DOHH2 (cell line): Measurements from ENCODE around the gene HERC2.

Experiments used
- H3F3A ChIP-seq: fragments of 200-600 bp; sonication (generic), shearing (Covaris generic); 2 replicates; pipeline ENCODE4 v1.6.0; 2016; ENCODE audit warnings: antibody characterized with exemption, mild to moderate bottlenecking; ENCODE audit not compliant: control insufficient read depth, insufficient read depth
- H3K27ac ChIP-seq: fragments of 200-600 bp; sonication (generic); 2 replicates; pipeline ENCODE4 v1.5.1; 2014; ENCODE audit warnings: low read depth, mild to moderate bottlenecking, low read length, moderate library complexity
- H3K27me3 ChIP-seq: fragments of 200-600 bp; sonication (generic); 2 replicates; pipeline ENCODE4 v1.6.1; 2014; ENCODE audit warnings: mild to moderate bottlenecking, low read length, mixed read lengths; ENCODE audit not compliant: control insufficient read depth
- H3K36me3 ChIP-seq: fragments of 200-600 bp; sonication (generic); 2 replicates; pipeline ENCODE4 v1.6.1; 2014; ENCODE audit warnings: mild to moderate bottlenecking, low read length, moderate library complexity, mixed read lengths; ENCODE audit not compliant: control insufficient read depth
- H3K4me1 ChIP-seq: fragments of 200-600 bp; sonication (generic); 2 replicates; pipeline ENCODE4 v1.6.1; 2014; ENCODE audit warnings: mild to moderate bottlenecking, low read length, mixed read lengths; ENCODE audit not compliant: control insufficient read depth
- H3K4me2 ChIP-seq: fragments of 200-600 bp; sonication (generic); 2 replicates; pipeline ENCODE4 v1.6.0; 2014; ENCODE audit warnings: mild to moderate bottlenecking, low read length, moderate library complexity
- H3K4me3 ChIP-seq: fragments of 200-600 bp; sonication (generic); 2 replicates; pipeline ENCODE4 v1.5.1; 2014; ENCODE audit warnings: mild to moderate bottlenecking, low read length, mixed read lengths
- H3K79me2 ChIP-seq: fragments of 200-600 bp; sonication (generic); 2 replicates; pipeline ENCODE4 v1.6.1; 2014; ENCODE audit warnings: mild to moderate bottlenecking, low read length, mixed read lengths; ENCODE audit not compliant: control insufficient read depth
- H3K9me2 ChIP-seq: fragments of 200-600 bp; sonication (generic); replicated peaks from 2 replicates; pipeline ENCODE4 v1.6.1; 2014; ENCODE audit warnings: mild to moderate bottlenecking, low read length, mixed read lengths; ENCODE audit not compliant: control insufficient read depth
- H3K9me3 ChIP-seq: fragments of 200-600 bp; sonication (generic); 2 replicates; pipeline ENCODE4 v1.6.1; 2014; ENCODE audit warnings: antibody characterized with exemption, low read length, mixed read lengths; ENCODE audit not compliant: control insufficient read depth, insufficient read depth
- H4K20me1 ChIP-seq: fragments of 200-600 bp; sonication (generic); 2 replicates; pipeline ENCODE4 v1.6.0; 2014; ENCODE audit warnings: low read depth, mild to moderate bottlenecking, antibody characterized with exemption, low read length, moderate library complexity; ENCODE audit not compliant: control insufficient read depth, insufficient read depth
- EZH2phosphoT487 ChIP-seq: fragments of 200-600 bp; sonication (generic); IDR thresholded peaks from 2 replicates; pipeline ENCODE4 v1.6.1; 2017; ENCODE audit warnings: borderline replicate concordance, mild to moderate bottlenecking, antibody characterized with exemption, low read length, moderate library complexity, mixed read lengths
- TF ChIP-seq, protein P1 (sequence below): fragments of 200-600 bp; sonication (generic); IDR thresholded peaks from one replicate; pipeline ENCODE4 v1.5.1; 2014; ENCODE audit warnings: antibody characterized with exemption, mild to moderate bottlenecking, low read depth, low read length; ENCODE audit not compliant: poor library complexity, severe bottlenecking

The HERC2 gene

DNA sequence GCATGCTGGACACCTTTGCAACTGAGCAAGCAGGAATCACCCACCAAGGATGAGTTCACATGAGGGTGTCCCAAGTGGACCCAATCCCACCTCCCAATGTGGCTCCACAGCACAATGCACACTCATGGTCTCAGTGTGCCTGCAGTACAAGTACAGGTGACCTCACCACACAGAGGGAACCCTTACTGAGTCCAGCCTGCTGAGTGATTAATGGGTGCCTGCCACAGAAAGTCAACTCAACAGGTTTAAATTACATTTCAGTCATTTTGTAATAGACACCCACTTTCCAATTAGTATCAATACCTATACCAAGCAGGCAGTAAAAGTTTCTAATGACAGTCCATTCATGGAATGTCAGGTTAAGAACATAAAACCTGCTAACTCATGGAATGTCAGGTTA lies 59.5 kb downstream of the HERC2 start:
- no peaks in the 10 kb centered on the region for H3K27me3 ChIP-seq
- H3K27ac ChIP-seq = no peak overlapping the region
- no peak overlapping the region for H3K4me3 ChIP-seq
- H3K36me3 ChIP-seq = peaks cover 66% of the 10 kb centered on the region
- peaks cover 24% of the 10 kb centered on the region for H3K79me2 ChIP-seq
- no peaks in the 10 kb centered on the region for H3K9me3 ChIP-seq
- H3K9me2 ChIP-seq = no peaks in the 10 kb centered on the region
- H4K20me1 ChIP-seq = no peaks in the 10 kb centered on the region
- H3F3A ChIP-seq = no peaks in the 10 kb centered on the region
- H3K4me2 ChIP-seq = no peak overlapping the region
- no peaks in the 10 kb centered on the region for H3K4me1 ChIP-seq
- no peak for TF ChIP-seq EZH2phosphoT487

DNA sequence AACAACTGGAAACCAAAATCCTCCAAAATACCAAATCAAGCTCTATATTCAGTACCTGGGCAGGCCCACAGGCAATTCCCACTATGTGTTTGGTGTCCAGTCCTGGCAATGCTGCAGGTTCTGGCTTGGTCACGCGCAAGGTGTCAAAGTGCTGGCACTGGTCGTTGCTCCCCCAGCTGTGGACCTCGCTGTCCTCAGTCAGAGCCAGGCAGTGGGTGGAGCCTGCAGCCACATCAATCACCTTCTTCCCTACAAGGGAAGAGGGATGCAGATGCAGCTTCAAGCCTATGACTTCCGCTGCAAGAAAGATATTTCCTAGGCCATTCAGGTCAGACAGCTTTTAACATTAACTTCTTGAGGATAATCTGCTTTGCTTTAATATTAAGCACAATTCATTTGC lies 61.3 kb downstream of the HERC2 start:
- Histone ChIP-seq H3K9me3 (no peaks in the 10 kb centered on the region), H3K9me2 (no peaks in the 10 kb centered on the region), H3F3A (no peaks in the 10 kb centered on the region), H3K4me2 (no peak overlapping the region), H3K79me2 (peaks cover 28% of the 10 kb centered on the region), H3K36me3 (peaks cover 56% of the 10 kb centered on the region), H3K27me3 (no peaks in the 10 kb centered on the region), H3K4me1 (no peaks in the 10 kb centered on the region), H3K4me3 (no peak overlapping the region), H4K20me1 (no peaks in the 10 kb centered on the region), H3K27ac (no peak overlapping the region)
- TF ChIP-seq EZH2phosphoT487 = no peak
- TF ChIP-seq, protein P1, sequence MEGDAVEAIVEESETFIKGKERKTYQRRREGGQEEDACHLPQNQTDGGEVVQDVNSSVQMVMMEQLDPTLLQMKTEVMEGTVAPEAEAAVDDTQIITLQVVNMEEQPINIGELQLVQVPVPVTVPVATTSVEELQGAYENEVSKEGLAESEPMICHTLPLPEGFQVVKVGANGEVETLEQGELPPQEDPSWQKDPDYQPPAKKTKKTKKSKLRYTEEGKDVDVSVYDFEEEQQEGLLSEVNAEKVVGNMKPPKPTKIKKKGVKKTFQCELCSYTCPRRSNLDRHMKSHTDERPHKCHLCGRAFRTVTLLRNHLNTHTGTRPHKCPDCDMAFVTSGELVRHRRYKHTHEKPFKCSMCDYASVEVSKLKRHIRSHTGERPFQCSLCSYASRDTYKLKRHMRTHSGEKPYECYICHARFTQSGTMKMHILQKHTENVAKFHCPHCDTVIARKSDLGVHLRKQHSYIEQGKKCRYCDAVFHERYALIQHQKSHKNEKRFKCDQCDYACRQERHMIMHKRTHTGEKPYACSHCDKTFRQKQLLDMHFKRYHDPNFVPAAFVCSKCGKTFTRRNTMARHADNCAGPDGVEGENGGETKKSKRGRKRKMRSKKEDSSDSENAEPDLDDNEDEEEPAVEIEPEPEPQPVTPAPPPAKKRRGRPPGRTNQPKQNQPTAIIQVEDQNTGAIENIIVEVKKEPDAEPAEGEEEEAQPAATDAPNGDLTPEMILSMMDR = no peak

DNA sequence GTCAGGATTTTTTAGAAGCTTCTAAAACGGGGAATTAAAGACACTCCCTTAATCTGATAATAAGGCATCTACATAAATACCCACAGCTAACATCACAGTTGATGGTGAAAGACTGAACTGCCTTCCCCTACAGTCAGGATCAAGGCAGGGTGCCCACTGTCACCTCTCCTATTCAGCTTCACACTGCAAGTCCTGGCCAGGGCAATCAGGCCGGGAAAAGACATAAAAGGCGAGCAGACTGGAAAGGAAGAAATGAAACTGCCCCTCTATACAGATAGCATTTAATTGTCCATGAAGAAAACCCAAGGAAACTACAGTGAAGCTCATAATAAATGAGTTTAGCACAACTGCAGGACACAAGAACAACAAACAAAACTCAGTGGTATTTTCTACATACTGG lies 61.7 kb downstream of the HERC2 start:
- no peaks in the 10 kb centered on the region for H3K27me3 ChIP-seq
- peaks cover 28% of the 10 kb centered on the region for H3K79me2 ChIP-seq

DNA sequence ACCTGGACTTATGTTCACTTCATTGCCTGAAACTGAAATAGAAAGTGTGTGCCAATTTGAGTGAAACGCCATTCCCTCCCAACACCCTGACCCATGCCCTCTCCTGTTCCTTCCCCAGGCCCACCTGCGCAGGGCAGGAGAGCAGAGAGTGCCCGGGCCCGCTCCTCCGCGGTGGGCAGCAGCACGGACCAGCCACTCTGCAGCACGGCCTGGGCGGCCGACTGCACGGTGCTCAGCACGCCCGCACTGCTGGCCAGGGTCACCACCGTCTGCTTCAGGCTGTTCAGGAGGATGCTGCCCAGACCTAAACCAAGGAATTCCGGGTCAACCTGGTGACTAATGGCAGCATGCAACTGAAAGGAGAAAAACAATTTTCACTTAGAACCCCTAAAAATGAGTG lies 66.0 kb downstream of the HERC2 start:
- TF ChIP-seq EZH2phosphoT487 = no peak
- TF ChIP-seq, protein P1 = no peak
- Histone ChIP-seq H3K9me2 (no peaks in the 10 kb centered on the region), H4K20me1 (no peaks in the 10 kb centered on the region), H3K27me3 (no peaks in the 10 kb centered on the region), H3K4me2 (no peak overlapping the region), H3K27ac (no peak overlapping the region), H3K36me3 (peaks cover 52% of the 10 kb centered on the region), H3K9me3 (no peaks in the 10 kb centered on the region), H3K4me3 (no peak overlapping the region), H3F3A (no peaks in the 10 kb centered on the region), H3K79me2 (peaks cover 16% of the 10 kb centered on the region), H3K4me1 (no peaks in the 10 kb centered on the region)

More for the DNA sequence above, 61.7 kb downstream of the HERC2 start:
- Histone ChIP-seq H3F3A (no peaks in the 10 kb centered on the region), H3K9me3 (no peaks in the 10 kb centered on the region), H3K27ac (no peak overlapping the region), H3K9me2 (no peaks in the 10 kb centered on the region), H3K36me3 (peaks cover 55% of the 10 kb centered on the region), H3K4me1 (no peaks in the 10 kb centered on the region), H3K4me2 (no peak overlapping the region), H4K20me1 (no peaks in the 10 kb centered on the region), H3K4me3 (no peak overlapping the region)
- no peak for TF ChIP-seq EZH2phosphoT487
- TF ChIP-seq, protein P1 = no peak
